ENCODE data around the gene BACH2. TPM values are rescaled to one million over a fixed set of nuclear protein-coding genes. Genes with fewer than 3 reads are reported as not detected.
A peak's percentile ranks its signal among the peaks of the same experiment; 100 is the strongest.

Gene BACH2
- total RNA-seq, 1 experiment from 2014 or later = 3.3 TPM

GRCh38 chr6:90214461-90214860 lies 82.2 kb downstream of the BACH2 start (continued):
- TF ChIP-seq CTCF (IDR thresholded peaks at IDR 0.05 in 2 of 3, conservative IDR thresholded peaks at IDR 0.05 in 1 of 3; ENCODE audit: borderline replicate concordance in 1 of 3, insufficient read depth in 1 of 3, low read depth in 2 of 3, low read length in 2 of 3) (no peak), EZH2 (IDR thresholded peaks at IDR 0.05) (no peak)

- Histone ChIP-seq H4K20me1 (ENCODE audit: insufficient read depth) (no peaks in the 10 kb centered on the region), H3K4me3 (replicated peaks in 1 of 2; ENCODE audit: low read depth in 1 of 2, low read length in 2 of 2) (no peak overlapping the region), H3K27me3 (ENCODE audit: insufficient read depth, low read length) (no peaks in the 10 kb centered on the region), H2AFZ (ENCODE audit: low read depth, low read length, poor library complexity, severe bottlenecking) (no peak overlapping the region), H3K9me2 (ENCODE audit: insufficient read depth) (no peaks in the 10 kb centered on the region), H3K9me3 (ENCODE audit: control insufficient read depth in 1 of 2, insufficient read depth in 1 of 2, low read depth in 1 of 2, low read length in 2 of 2) (no peaks in the 10 kb centered on the region), H3K4me1 (ENCODE audit: control insufficient read depth in 1 of 2, insufficient read depth in 2 of 2, low read length in 2 of 2) (peaks cover 13 to 19% of the 10 kb centered on the region in 2 experiments), H3K27ac (ENCODE audit: low read depth, low read length) (no peak overlapping the region), H3K4me2 (ENCODE audit: low read length) (no peak overlapping the region), H3K9ac (ENCODE audit: low read length) (no peak overlapping the region), H3K36me3 (ENCODE audit: control insufficient read depth in 1 of 2, insufficient read depth in 2 of 2, low read length in 2 of 2) (no peaks in the 10 kb centered on the region), H3K79me2 (ENCODE audit: insufficient read depth, low read length) (no peaks in the 10 kb centered on the region)
- intact Hi-C loops (cut with micrococcal nuclease) = loop anchor here (10.0 kb wide), 1 partner anchor 183 kb away; no protein-coding TSS in a partner anchor
- ATAC-seq (peak; percentile 38; the same call in 1 of the 2 replicates), DNase-seq (ENCODE audit: low read depth, low spot score) (no peak)
- ChIA-PET RAD21 (ENCODE audit: low non-redundant PET in 1 of 2, low total read pairs in 2 of 2, uncharacterized antibody in 2 of 2, unreplicated experiment in 2 of 2) (no interaction called here), POLR2A (no interaction called here), CTCF (no interaction called here)
- TF ChIP-seq POLR2AphosphoS5 (IDR thresholded peaks at IDR 0.05; ENCODE audit: low read depth, low read length) = no peak
- TF ChIP-seq SIN3A (IDR thresholded peaks at IDR 0.05; ENCODE audit: low read depth) = no peak
- peak in 1 of 3 experiments; percentile 21; a peak in 2 of 6 replicates for TF ChIP-seq CTCF (IDR thresholded peaks at IDR 0.05 in 2 of 3, conservative IDR thresholded peaks at IDR 0.05 in 1 of 3; ENCODE audit: borderline replicate concordance in 1 of 3, insufficient read depth in 1 of 3, low read depth in 2 of 3, low read length in 2 of 3)
- BruUV-seq (replicated peaks) = no TSS peak
These were observed 84.4 kb downstream of the BACH2 start for GRCh38 chr6:90212274-90212673.

Data from HCT116 (cell line).